Cerebellar nuclear complex (tissue), 1 donor: ENCODE data around the gene RELN.

ENCODE experiments used
- DNase-seq, 2 experiments: peaks; one replicate each; lab custom pipeline; 2025; lab: John Stamatoyannopoulos, UW

Gene RELN

DNA sequence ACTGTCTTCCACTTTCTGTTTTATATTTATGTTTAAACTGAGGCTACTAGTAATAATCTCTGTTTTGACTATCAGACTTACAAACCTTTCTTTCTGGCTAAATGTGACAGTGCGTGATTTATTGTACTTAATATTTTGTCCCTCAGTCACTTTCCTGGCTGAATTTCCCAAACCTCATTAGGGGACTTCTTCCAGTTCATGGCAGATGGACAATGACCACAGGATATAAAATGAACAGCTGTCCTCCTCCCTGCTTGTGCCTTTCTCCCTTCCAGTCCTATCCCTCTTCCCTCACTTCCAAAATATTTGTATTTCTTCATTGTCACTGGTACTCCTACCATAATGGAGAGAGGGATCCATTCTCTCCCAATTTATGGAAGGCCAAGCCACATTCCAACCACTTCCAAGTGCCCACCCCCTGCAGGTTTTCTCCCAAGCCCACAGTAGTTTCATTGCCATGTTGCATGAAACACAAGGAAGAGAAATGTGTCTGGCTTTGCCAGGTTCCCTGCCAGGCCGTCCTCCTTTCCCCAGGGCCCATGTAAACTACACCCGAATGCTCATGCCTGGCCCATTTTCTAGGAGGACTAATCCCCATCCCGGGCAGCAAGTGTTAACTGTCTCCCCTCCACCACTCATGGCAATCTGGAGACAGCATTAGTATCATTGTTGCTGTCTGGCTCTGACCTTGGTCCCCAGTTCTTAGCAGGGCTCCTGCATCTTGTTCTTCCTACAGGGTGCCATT lies 273.9 kb downstream of the RELN start:
- DNase-seq = peak in 1 of 2 experiments; percentile 64

DNA sequence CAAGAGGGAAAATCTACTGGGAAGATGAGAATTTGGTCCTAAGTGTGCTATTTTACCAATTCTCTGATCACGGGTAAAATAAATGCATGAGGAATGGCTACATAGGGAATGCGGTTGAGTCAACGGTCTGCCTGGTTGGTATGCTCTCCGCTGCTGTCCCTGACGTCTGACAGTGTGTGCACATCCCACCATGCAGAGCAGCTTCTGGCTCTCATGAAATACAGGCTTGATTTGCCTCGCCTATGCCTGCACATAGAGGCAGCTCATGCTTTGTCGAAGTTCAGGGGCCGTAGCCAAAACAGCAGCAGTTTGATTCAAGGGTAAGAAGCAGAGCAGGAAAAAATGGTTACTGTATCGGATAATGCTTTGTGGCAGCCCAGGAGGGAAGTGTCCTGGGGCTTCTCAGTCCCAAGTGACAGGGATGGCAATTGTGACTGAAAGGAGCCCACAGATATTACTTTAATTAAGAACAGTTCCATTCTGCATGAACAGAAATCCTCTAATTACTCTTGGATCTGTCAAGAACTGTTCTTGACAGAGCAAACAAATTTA lies 275.0 kb downstream of the RELN start:
- DNase-seq = no peak

DNA sequence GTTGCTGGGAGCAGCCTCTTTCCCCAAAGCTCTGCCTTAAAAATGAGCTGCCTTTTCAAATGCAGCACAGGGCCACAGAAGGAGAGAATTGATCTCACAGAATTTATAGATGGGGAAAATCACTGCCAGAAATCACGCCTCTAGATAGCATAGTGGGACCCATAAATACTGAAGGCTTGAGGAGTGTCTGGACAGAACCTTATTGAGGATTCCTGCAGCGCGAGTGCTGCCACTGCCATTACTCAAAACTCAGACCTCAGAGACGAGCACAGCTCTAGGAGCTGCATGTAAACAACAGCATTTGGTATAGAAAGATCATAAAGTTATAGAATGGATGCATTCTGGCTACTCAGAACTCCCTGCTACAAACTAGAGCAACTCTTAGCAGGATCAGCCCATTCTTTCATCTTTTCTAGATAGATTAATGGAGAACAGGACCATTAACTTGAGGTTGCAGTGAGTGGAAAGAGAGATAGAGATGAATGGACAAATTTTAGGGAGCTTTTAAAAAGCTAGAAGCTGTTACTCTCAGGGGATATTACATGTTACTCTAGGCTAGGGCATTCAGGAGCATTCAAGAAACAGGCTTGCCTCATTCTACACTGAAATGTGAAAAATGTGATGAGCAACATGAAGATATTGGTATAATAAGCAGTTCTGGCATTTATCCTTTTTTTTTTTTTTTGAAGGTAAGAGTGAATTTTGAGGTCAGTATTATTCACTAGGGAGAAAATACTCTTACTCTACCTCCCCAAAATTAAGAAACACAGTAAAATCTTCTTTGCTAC lies 276.3 kb downstream of the RELN start:
- no peak for DNase-seq

DNA sequence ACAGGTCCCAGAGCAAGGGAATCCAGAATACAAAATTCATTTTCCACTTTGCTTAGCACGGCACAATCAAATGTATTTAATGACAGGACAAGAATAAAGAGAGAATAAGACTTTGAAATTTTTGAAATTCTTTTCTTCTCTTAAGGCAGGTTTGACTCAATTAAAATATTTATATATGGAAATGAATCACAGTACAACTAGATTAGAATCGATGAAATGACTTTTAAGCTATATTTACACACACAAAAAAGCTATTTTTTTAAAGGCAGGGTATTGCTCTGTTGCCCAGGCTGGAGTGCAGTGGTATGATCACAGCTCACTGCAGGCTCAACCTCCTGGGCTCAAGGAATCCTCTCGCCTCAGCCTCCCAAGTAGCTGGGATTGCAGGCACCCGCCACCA lies 278.0 kb downstream of the RELN start:
- no peak for DNase-seq

DNA sequence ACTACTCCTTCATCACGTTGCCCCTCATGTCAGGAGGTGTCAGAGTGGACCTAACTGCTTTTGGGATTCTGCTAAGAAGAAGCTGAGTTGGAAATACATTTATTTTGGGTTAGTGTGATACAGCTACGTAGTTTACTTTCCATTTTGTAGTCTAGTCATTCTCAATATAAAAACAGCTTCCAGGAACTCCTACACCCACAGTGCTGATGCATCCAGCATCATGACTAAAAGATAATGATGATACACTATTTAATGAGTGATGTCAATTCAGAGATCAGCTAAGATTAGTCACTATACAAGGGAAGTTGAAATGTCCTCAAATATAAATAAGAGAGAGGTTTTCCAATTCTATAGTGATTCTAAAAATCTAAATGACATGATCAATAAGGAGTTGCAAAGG lies 279.2 kb downstream of the RELN start:
- DNase-seq = no peak

DNA sequence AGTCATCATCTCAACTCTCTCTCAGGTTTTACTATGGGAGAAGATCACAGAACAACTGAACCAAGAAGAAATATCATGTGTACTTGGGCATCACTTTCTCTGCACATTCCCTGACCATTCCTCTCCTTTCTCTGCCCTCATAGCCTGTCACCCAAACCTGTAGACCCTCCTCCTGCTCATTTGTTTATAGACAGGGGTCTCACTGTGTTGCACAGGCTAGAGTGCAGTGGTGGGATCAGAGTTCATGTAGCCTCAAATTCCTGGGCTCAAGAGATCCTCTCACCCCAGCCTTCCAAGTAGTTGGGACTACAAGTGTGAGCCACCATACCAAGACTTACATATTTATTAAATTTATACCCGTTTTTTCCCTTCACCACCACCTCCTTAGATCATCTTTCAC lies 282.7 kb downstream of the RELN start:
- DNase-seq = no peak

DNA sequence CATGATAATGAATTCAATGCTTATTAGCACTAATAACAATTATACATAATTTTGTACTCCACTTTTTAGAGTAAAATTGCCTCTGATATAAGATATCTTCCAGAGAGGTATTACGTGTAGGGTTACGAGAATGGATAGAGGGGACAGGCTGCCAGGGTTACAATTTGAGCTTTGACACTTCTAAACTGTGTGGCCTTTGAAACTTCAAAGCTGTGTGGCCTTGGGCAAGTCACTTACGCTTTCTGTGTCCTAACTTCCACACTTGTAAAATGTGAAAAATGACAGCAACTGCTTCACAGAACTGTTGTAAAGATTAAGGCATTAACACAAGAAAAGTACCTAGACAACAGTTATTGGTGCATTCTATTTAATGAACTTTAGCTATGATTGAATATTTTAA lies 283.9 kb downstream of the RELN start:
- no peak for DNase-seq

DNA sequence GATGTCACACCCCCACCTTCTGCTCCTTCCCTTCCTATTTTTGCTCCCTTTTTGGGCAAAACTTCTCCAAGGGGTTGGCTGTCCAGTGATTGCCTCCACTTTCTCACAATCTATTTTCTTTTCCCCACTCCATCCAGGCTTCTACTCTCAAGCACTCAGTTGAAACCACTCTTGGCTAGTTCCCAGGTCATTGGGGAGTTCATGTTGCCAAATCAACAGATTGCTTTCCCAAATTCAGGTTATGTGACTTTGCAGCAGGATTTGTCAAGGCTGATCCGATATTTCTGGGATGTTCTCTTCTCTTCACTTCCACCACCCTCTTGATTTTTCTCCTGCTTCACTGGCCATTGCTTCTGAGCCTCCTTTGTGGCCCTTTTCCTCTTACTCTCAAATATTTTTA lies 284.8 kb downstream of the RELN start:
- DNase-seq = peak; percentile 76 to 90

DNA sequence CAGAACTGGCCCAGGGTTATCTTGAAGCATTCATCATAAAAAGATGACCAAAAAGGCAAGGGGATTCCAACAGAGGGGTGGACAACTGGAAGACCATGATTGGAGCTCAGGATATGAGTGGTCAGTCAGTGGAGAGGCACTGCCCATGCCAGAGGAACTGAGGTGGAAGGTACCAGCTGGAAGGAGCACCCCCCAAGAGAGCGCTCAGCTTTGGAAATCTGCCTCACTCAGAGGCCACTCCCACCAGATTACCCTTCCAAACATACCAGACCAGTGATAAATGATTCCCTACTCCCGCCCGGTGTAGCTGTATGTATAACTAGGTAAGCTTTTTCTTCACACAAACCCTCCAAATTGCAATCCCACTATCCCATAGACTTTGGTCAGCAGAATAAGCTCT lies 286.5 kb downstream of the RELN start:
- DNase-seq = peak in 1 of 2 experiments; percentile 42

DNA sequence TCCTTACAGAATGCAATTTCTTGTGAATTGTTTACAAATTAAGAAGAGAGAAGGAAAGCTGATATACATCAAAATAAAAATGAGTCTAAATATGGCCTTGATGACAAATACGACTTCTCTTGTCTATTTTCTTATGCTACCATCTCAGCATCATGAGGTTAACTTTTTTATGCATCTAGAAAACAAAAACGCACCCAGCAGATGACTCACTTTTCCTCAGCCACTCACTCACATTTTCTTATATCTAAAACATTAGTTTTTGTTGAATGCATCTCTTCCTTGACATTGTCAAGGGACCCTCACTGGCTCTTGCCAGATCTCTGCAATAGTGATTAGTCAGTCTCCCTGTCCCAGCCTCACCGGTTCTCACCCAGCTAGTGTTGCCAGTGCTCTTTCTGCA lies 287.0 kb downstream of the RELN start:
- no peak for DNase-seq

DNA sequence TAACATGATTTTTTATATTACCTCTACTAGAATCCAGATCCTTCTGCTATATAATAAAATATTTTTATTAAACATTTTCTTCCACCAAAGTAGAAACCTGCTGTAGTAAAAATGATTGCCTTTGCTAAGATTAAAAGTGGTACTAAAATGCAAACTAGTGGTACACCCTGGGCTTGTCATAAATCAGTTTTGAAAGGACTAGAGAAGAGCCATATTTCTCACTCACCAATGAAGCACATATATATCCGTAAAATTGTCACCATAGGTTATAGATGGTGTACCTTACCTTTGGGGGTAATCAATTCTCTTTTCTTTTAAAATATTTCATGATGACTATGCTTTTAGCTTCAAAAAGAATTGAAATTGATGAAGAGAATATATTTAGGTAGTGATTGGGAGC lies 290.4 kb downstream of the RELN start:
- DNase-seq = no peak

DNA sequence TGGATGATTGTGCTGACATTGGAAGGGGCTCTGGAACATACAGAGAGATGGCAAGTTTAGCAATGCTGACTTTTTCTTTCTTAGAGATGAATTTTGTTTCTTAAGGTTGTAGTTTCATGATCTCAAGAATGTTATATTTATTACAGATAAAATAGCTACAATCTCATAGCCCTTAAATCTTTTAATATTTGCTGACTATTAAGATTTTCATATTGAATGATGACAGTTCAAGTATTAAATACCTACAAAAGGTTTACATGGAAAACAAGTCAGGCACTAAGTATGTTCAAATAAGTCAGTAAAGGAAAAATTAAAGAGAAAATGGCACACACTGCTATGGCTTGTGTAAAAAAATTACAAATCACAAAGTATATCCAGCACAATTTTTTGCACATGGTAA lies 291.4 kb downstream of the RELN start:
- DNase-seq = no peak

DNA sequence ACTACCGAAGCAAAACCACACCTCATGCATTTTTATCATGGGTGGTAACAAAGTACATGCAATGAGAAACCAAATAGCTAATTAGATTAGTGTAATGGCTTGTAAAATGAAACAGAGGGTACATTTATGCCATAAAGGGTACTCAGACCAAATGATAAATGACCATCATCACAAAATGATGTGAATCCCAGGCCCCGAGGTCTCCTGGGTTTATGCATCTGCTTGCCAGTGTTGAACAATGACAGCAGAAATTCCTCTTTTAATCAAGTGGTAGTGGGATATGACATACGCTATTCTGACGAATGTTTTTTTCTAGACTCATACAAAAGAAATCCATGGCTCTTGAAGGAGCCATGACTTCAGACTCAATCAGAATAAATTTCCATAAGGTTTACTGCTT lies 293.9 kb downstream of the RELN start:
- no peak for DNase-seq

DNA sequence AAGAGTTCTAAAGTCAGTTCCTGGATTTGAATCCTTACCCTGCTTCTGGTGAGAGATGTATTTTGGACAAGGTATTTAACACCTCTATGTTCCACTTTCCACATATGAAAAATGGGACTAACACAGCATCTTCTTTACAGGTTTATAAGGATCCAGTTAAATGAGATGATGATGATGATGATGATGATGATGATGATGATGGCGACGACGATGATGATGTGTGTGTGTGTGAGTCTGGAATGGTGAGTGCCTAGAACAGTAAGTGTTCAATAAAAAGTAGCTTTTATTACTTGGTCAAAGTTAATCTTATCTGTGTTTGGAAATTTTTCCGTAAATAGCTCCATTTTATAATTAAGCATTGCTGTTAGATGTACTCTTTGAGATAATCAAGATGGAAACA lies 295.2 kb downstream of the RELN start:
- no peak for DNase-seq

DNA sequence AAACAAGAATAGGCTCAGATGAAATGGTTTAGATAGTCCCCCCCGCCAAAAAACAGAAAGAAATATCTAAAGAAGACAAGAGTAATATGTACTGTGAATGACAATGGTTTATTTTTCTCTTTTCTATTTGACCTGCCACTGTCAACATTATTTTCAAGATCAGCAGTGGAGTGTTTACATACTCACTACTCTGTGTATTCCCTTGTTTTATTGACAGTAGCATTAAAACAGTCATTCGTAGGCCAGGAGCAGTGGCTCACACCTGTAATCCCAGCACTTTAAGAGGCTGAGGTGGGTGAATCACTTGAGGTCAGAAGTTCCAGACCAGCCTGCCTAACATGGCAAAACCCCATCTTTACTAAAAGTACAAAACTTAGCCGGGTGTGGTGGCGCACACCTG lies 298.2 kb downstream of the RELN start:
- no peak for DNase-seq

DNA sequence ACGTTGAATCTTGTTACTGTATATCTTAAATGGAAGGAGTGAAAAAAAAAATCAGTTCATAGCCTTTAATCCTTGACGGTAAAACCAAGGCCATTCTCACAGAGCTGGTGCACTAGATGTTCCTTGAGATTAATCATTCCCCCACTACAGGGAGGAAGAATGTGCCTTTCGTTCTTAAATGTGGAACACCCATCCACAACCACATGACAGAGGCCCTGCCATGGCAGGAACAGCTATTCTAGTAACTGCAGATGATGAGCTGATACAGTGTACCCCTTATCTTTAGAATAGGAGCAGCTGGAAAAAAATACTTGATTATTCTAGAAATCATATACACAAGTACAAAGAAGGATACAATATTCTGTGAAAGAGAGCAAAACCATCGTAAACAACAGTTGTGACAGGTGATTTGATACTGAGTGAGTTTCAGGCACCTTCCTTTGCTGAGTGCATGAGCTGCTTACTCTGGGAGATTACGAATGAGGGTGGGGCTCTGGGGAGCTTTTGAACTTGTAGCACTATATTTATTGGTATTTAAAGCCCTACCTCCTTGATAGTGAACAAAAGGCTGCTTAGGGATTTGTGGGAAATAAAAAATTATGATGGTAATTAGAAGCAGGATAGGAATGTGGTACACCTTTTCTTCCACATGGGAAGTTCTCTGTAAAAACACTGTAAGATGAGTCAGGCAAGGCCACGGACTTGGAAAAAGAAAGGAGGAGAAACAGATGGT lies 299.1 kb downstream of the RELN start:
- no peak for DNase-seq

DNA sequence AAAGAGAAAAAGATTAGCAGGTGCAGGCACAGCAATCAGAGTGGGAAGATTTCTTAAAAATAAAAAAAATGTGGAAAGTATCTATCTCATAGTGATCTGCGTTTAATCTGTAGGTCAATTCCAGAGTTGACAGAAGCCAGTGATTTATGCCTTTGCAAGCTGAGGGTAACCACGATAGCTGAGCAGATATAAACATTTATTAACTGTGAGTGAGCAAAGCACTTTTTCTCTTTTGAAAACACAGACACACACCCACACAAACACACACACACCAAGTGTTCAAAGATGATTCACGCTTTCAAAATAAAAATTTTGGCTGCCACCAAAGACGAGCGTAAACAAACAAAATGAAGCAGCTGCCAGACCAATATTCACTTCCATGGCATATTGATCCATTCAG lies 300.2 kb downstream of the RELN start:
- DNase-seq = no peak

DNA sequence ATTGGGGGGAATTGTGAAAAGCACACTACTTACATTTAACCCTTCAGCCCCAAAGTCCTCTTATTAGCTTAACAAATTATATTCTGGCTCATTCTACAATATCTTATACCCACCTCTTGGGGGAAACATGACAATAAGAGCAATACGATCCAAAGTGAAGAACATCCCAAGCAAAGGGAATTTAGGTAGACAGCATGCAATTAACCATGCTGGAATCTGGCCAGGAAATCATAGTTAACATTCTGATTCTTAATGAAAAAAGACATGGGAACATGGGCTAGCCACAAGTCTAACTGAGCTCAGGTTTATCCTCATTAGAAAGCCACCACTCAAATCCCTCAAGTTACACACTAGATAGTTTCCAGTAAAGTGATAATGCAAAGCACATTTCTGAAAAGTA lies 301.5 kb downstream of the RELN start:
- DNase-seq = no peak

DNA sequence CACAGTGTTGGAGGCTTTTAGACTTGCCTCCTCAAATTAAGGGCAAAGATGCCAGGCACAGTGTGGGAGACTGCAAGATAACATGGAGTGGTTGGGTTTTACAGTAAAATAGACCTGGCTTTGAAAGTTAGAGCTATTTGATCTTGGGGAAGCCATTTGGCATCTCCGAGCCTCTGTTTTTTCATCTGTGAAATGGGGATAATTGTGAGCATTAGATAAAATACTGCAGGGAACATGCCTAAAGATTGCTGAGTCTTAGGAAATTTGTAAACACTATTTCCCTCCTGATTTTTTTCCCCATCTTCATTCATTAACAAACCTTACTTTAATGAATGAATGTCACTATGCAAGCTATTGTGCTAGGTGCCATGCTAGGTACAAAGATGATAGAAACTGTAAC lies 302.2 kb downstream of the RELN start:
- no peak for DNase-seq

DNA sequence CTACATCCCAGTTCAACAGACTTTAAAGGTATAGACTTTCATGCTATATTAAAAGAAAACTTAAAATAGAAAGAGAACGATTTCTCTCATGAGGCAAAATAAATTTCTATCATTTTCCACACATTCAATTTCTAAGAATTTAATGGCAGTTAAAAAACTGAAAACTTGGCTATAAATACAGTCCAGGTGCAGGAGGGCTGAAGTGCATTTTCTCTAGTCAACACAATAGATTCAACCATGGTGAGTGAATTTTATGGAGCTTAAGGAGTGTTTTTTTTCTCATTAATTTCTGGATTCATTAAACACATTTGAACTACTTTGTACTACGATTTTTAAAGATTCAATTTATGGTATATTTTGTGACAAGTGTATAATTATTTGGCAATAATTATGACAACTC lies 302.7 kb downstream of the RELN start:
- DNase-seq = no peak

DNA sequence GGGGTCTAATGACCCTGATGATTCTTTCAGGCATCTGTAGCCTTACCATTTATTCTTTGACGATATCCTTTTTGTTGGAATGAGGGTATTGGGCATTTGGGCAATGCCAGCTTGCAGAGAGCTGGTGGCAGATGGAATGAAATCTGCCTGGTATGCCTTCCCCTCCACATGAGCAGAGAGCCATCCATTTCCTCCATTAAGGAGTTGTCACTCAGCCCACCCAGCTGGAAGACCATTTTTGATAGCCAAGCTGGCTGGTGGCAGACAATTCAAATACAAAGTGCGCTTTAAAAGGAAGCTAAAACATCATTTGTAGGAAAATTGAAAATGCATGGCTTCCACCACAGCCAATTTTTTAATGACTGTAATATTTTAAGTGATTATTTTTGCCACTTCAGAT lies 303.4 kb downstream of the RELN start:
- DNase-seq = peak; percentile 92 to 95

DNA sequence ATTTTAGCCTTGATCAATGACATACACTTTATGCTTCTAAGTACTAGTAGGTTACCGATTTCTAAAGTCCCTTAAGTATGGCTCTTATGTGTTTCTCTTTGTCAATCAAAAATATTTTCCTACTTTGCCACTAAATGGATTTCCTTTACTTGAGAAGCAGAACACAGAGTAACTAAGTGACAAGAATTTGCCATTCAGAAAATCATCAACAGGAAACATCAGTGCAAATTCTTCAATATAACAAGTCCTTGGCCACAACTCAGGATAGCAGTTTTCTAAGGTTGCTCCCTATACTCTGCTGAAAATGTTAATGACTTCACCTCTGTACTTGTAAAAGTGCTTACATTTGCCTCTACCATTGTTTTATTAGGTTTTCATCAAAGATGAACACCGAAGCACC lies 303.8 kb downstream of the RELN start:
- DNase-seq = no peak

DNA sequence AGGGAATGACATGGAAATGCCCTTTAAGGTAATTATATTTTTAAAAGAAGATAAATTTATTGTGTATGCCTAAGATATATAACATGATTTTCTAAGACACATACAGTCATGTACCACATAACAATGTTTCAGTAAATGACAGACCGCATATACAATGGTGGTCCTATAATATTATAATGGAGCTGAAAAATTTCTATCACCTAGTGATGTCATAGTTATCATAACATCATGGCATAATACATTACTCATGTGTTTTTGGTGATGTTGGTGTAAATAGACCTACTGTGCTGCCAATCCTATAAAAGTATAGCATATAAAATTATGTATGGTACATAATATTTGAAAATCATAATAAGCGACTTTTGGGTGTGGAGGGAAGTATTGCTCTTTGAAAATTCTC lies 306.1 kb downstream of the RELN start:
- DNase-seq = no peak
